Activated T-helper 1 cell treated with anti-CD3 and anti-CD28 coated beads, Interleukin-12 subunit alpha, Interleukin-12 subunit beta, Interleukin-2, Interleukin-4 antibody, amounts not matched to agents 30 ng/mL and 10 ng/mL and 1 ng/mL, durations not matched to agents 14 hours and 24 hours and 36 hours (primary cell): Measurements from ENCODE around the gene MATK. TPM values are rescaled to one million over a fixed set of nuclear protein-coding genes. Genes with fewer than 3 reads are reported as not detected.

ENCODE experiments used
- DNase-seq: peaks from one replicate; pipeline ENCODE4 v3.0.0; 2021; ENCODE audit warnings: low spot score
- H3K27ac Mint-ChIP-seq: one replicate; pipeline ENCODE4 v1.8.0; 2021; ENCODE audit warnings: mild to moderate bottlenecking, mixed read lengths
- H3K27me3 Mint-ChIP-seq: one replicate; pipeline ENCODE4 v1.8.0; 2022; ENCODE audit warnings: mild to moderate bottlenecking, moderate library complexity, mixed read lengths; ENCODE audit not compliant: insufficient read depth
- H3K36me3 Mint-ChIP-seq: one replicate; pipeline ENCODE4 v1.8.0; 2021; ENCODE audit warnings: low read depth, mixed read lengths
- H3K4me1 Mint-ChIP-seq: one replicate; pipeline ENCODE4 v1.8.0; 2021; ENCODE audit warnings: low read depth, mixed read lengths
- H3K4me3 Mint-ChIP-seq: one replicate; pipeline ENCODE4 v1.8.0; 2021; ENCODE audit warnings: mild to moderate bottlenecking, moderate library complexity, mixed read lengths
- H3K9me3 Mint-ChIP-seq: one replicate; pipeline ENCODE4 v1.8.0; 2021; ENCODE audit warnings: mixed read lengths
- intact Hi-C: fragments of 100-400 bp; cut with micrococcal nuclease; formaldehyde crosslinking; loops from one replicate; pipeline ENCODE4 v1.15.1; 2024
- total RNA-seq: library from RNA; stranded (reverse); gene quantifications from 2 replicates; pipeline ENCODE4 v1.2.3, GENCODE V29; 2022

MATK gene
- total RNA-seq, 1 donor from 2014 or later = 21.5 TPM

GRCh38 chr19:3778899-3779723 lies 7.1 kb downstream of the MATK start:
- Mint-ChIP-seq H3K27ac (no peak overlapping the region), H3K36me3 (peaks cover 15% of the 10 kb centered on the region), H3K9me3 (peaks cover 22% of the 10 kb centered on the region), H3K4me1 (no peaks in the 10 kb centered on the region), H3K27me3 (no peaks in the 10 kb centered on the region), H3K4me3 (no peak overlapping the region)
- DNase-seq = no peak
- intact Hi-C loops = no loop called here

GRCh38 chr19:3778104-3778867 lies 7.9 kb downstream of the MATK start:
- DNase-seq = no peak
- no peak overlapping the region for H3K4me3 Mint-ChIP-seq
- H3K27ac Mint-ChIP-seq = no peak overlapping the region
- H3K27me3 Mint-ChIP-seq = peaks cover 2% of the 10 kb centered on the region
- H3K36me3 Mint-ChIP-seq = peaks cover 15% of the 10 kb centered on the region
- H3K9me3 Mint-ChIP-seq = peaks cover 22% of the 10 kb centered on the region
- intact Hi-C loops = no loop called here
- no peaks in the 10 kb centered on the region for H3K4me1 Mint-ChIP-seq

- Mint-ChIP-seq H3K9me3 (peaks cover 9% of the 10 kb centered on the region), H3K36me3 (peaks cover 3% of the 10 kb centered on the region), H3K27me3 (peaks cover 2% of the 10 kb centered on the region), H3K27ac (no peak overlapping the region), H3K4me3 (no peak overlapping the region), H3K4me1 (no peaks in the 10 kb centered on the region)
- DNase-seq = no peak
- intact Hi-C loops = no loop called here
Measured at GRCh38 chr19:3776479-3777040, 9.6 kb downstream of the MATK start.

GRCh38 chr19:3775831-3776230 lies 10.3 kb downstream of the MATK start:
- intact Hi-C loops = no loop called here
- peaks cover 1% of the 10 kb centered on the region for H3K9me3 Mint-ChIP-seq
- DNase-seq = no peak
- H3K4me3 Mint-ChIP-seq = no peak overlapping the region
- peaks cover 2% of the 10 kb centered on the region for H3K27me3 Mint-ChIP-seq
- no peak overlapping the region for H3K27ac Mint-ChIP-seq
- no peaks in the 10 kb centered on the region for H3K4me1 Mint-ChIP-seq
- peaks cover 2% of the 10 kb centered on the region for H3K36me3 Mint-ChIP-seq

GRCh38 chr19:3775374-3775711 lies 10.8 kb downstream of the MATK start:
- H3K27ac Mint-ChIP-seq = no peak overlapping the region
- no peaks in the 10 kb centered on the region for H3K4me1 Mint-ChIP-seq
- H3K9me3 Mint-ChIP-seq = no peaks in the 10 kb centered on the region
- peaks cover 2% of the 10 kb centered on the region for H3K36me3 Mint-ChIP-seq
- peaks cover 2% of the 10 kb centered on the region for H3K27me3 Mint-ChIP-seq
- H3K4me3 Mint-ChIP-seq = no peak overlapping the region
- no peak for DNase-seq
- intact Hi-C loops = no loop called here

DNA sequence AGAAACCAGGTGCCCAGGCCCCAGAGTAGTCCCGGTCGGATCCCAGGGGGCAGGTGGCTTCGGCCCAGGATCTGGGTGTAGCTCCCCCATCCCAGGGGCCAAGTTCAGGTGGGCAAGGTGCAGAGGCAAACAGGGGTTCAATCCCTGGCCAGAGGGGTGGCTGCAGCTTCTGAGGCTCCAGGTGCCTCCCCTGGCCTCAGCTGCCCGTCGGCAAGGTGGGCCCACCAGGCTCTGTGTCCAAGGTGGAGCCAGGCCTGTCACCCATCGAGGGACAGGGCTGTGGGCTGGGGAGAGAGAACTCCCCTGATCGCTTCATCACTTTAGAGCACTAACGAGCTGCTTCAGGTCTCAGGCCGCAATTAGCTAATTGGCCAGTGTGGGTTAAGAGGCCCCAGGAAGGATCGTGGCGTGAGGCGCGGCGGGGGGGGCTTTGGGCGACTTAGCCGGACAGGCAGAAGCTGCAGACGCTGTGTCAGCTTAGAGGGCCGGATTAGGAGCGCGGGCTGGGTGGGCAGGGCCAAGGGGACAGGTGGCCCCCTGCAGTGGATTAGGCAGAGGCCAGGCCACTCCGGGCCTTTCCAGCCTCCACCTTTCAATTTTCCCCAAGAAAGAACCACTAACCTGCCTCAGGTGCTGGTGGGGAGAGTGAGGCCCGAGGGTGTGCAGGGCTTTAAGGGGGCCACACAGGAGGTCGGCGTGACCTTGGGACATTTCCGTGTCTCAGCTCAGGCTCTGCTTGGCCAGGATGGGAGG lies 11.4 kb downstream of the MATK start:
- Mint-ChIP-seq H3K27ac (no peak overlapping the region), H3K36me3 (peaks cover 2% of the 10 kb centered on the region), H3K27me3 (peaks cover 2% of the 10 kb centered on the region), H3K4me1 (no peaks in the 10 kb centered on the region), H3K9me3 (no peaks in the 10 kb centered on the region), H3K4me3 (no peak overlapping the region)
- DNase-seq = no peak
- intact Hi-C loops = no loop called here

DNA sequence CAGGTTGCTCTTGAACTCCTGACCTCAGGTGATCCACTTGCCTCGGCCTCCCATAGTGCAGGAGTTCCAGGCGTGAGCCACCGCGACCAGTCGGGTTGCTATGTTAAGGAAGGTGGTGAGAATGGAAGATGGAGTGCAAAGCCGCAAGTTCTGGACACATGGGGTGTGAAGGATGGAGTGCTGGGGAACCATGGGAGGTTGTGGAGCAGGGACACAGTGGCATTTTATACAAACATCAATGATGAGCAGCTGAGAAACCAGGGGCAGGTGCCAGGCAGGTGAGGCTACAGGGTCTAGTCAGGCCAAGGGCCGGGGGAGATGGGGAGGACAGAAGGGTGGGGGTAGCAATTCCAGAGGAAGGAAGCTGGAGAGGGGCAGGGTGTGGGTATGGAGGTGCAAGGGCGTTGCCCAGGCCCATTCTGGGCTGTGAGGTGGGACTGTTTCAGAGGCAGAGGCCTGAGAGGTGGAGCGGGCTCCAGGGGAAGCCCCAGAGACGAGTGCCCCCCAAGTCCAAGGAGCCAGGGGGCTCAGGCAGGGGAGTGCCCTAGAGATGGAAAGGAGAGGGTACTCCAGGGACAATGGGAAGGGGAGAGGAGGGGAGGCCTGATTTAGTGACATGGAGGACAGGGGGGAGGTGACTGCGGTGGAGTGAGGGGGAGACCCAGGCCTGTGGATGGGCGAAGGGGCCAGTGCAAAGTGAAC lies 12.2 kb downstream of the MATK start:
- Mint-ChIP-seq H3K27ac (no peak overlapping the region), H3K4me1 (no peaks in the 10 kb centered on the region), H3K36me3 (peaks cover 2% of the 10 kb centered on the region), H3K4me3 (no peak overlapping the region), H3K27me3 (peaks cover 2% of the 10 kb centered on the region), H3K9me3 (no peaks in the 10 kb centered on the region)
- intact Hi-C loops = no loop called here
- DNase-seq = no peak

- intact Hi-C loops = no loop called here
- Mint-ChIP-seq H3K4me1 (no peaks in the 10 kb centered on the region), H3K4me3 (no peak within 1 kb of the TSS), H3K9me3 (no peaks in the 10 kb centered on the region), H3K27ac (no peak within 1 kb of the TSS), H3K36me3 (peaks cover 6% of the 10 kb centered on the region), H3K27me3 (peaks cover 2% of the 10 kb centered on the region)
- no peak for DNase-seq
Measured at GRCh38 chr19:3771906-3772455, 14.2 kb downstream of the MATK start, which contains the start of gene RAX2. RAX2 (minus strand) TSS chr19:3772228; CDS start chr19:3771742, 486 bp downstream.

- H3K36me3 Mint-ChIP-seq = peaks cover 12% of the 10 kb centered on the region
- intact Hi-C loops = no loop called here
- no peaks in the 10 kb centered on the region for H3K9me3 Mint-ChIP-seq
- H3K4me3 Mint-ChIP-seq = no peak overlapping the region
- DNase-seq = no peak
- peaks cover 2% of the 10 kb centered on the region for H3K27me3 Mint-ChIP-seq
- H3K4me1 Mint-ChIP-seq = peaks cover 7% of the 10 kb centered on the region
- no peak overlapping the region for H3K27ac Mint-ChIP-seq
Measured at GRCh38 chr19:3771000-3771905, 14.9 kb downstream of the MATK start.

DNA sequence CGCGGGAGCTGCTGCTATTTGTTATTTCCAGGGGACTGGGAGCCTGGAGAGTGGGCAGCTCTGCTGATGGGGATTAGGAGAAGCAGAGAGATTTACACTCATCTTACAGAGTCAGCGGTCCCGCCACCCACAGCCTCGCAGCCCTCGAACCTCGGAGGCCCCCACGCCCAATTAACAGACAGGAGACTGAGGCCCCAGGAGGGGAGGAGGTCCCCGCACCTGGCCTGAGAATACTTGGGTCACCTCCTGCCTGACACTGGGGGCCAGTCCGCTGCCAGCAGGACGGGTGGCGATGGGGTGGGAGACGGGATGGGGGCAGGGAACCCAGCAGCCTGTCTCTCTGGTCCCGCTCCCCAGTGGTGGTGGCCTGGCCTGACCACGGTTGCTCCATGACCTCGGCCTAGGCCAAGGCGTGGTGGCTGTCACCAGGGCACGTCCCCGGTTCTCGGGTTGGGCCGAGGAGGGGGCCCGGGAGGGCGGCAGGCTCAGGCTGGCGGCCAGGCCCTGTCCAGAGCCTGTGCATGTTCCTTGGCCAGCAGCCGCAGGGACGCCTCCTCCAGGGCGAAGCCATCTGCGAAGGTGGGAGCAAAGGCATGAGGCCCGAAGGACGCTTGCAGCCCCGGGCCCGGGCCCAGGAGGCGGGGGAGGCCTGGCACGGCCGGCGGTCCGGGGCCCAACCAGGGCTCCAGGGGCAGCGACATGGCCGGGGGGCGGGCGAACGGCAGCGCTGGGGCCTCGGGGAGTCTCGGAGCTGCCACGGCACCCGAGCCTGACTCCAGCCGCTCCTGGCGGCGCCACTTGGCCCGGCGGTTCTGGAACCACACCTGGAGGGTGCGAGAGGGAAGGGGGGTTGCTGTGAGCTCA lies 15.8 kb downstream of the MATK start:
- intact Hi-C loops = no loop called here
- Mint-ChIP-seq H3K4me3 (no peak overlapping the region), H3K27me3 (peaks cover 2% of the 10 kb centered on the region), H3K4me1 (peaks cover 8% of the 10 kb centered on the region), H3K36me3 (peaks cover 13% of the 10 kb centered on the region), H3K9me3 (no peaks in the 10 kb centered on the region), H3K27ac (no peak overlapping the region)
- no peak for DNase-seq

GRCh38 chr19:3769494-3769893 lies 16.7 kb downstream of the MATK start:
- intact Hi-C loops = no loop called here
- Mint-ChIP-seq H3K27me3 (peaks cover 2% of the 10 kb centered on the region), H3K4me3 (no peak overlapping the region), H3K9me3 (no peaks in the 10 kb centered on the region), H3K36me3 (peaks cover 13% of the 10 kb centered on the region), H3K4me1 (peaks cover 8% of the 10 kb centered on the region), H3K27ac (no peak overlapping the region)
- DNase-seq = no peak
